Common myeloid progenitor, CD34-positive (primary cell): Measurements from ENCODE around the gene GRK3.

ENCODE experiments used
- CTCF ChIA-PET: fragments of 350-600 bp; sonication (Branson Sonifier 250); formaldehyde crosslinking; loops from one replicate; lab custom pipeline; 2021; ENCODE audit warnings: antibody characterized with exemption; lab: Charles Lee
- POLR2A ChIA-PET: fragments of 350-600 bp; sonication (Branson Sonifier 250); formaldehyde crosslinking; loops from one replicate; lab custom pipeline; 2021; ENCODE audit warnings: antibody characterized with exemption; lab: Charles Lee
- DNase-seq, 3 donors: peaks; one replicate each; pipeline versions ENCODE4 v3.0.0 to v3.0.0-alpha.2; 2013
- H3K27ac ChIP-seq, 2 experiments: 1 replicate in 1 of 2; 2 replicates in 1 of 2; pipeline ENCODE4 v1.7.0; 2013; ENCODE audit warnings: inconsistent platforms in 2 of 2, low read length in 2 of 2, mild to moderate bottlenecking in 2 of 2, low read depth in 1 of 2, moderate library complexity in 1 of 2; ENCODE audit not compliant: severe bottlenecking in 2 of 2, insufficient read depth in 1 of 2, poor library complexity in 1 of 2
- H3K27me3 ChIP-seq, 5 experiments: replicated peaks in 2 of 5; 1 replicate in 3 of 5; 2 replicates in 2 of 5; pipeline versions ENCODE4 v1.6.1 to v1.7.0; 2013; ENCODE audit warnings: low read length in 4 of 5, mild to moderate bottlenecking in 2 of 5, moderate library complexity in 2 of 5, inconsistent platforms in 1 of 5; ENCODE audit not compliant: insufficient read depth in 5 of 5, control insufficient read depth in 4 of 5
- H3K36me3 ChIP-seq, 4 experiments: 1 replicate in 2 of 4; 2 replicates in 2 of 4; pipeline versions ENCODE4 v1.6.1 to v1.7.0; 2013; ENCODE audit warnings: low read length in 3 of 4, control low read depth in 1 of 4, mild to moderate bottlenecking in 1 of 4; ENCODE audit not compliant: control insufficient read depth in 4 of 4, insufficient read depth in 4 of 4
- H3K4me1 ChIP-seq, 4 experiments: 1 replicate in 3 of 4; 2 replicates in 1 of 4; pipeline versions ENCODE4 v1.6.1 to v1.7.1; 2013; ENCODE audit warnings: low read length in 3 of 4, mild to moderate bottlenecking in 3 of 4, control low read depth in 1 of 4, inconsistent platforms in 1 of 4, moderate library complexity in 1 of 4; ENCODE audit not compliant: control insufficient read depth in 4 of 4, insufficient read depth in 4 of 4; ENCODE audit errors: control extremely low read depth in 1 of 4
- H3K4me3 ChIP-seq, 7 experiments: 1 replicate in 4 of 7; 2 replicates in 3 of 7; pipeline versions ENCODE4 v1.5.1 to v1.7.0; 2013; ENCODE audit warnings: mild to moderate bottlenecking in 7 of 7, low read length in 6 of 7, moderate library complexity in 6 of 7, inconsistent platforms in 2 of 7, low read depth in 2 of 7, control low read depth in 1 of 7; ENCODE audit not compliant: insufficient read depth in 4 of 7, control insufficient read depth in 1 of 7; ENCODE audit errors: extremely low read depth in 1 of 7
- H3K9me3 ChIP-seq, 5 experiments: 1 replicate in 4 of 5; 2 replicates in 1 of 5; pipeline versions ENCODE4 v1.6.1 to v1.7.1; 2013; ENCODE audit warnings: low read length in 4 of 5, mild to moderate bottlenecking in 2 of 5, inconsistent platforms in 1 of 5, low read depth in 1 of 5, moderate library complexity in 1 of 5; ENCODE audit not compliant: control insufficient read depth in 4 of 5, insufficient read depth in 2 of 5; ENCODE audit errors: control extremely low read depth in 1 of 5
- WGBS: methylation state at CpG from one replicate; pipeline ENCODE4 v1.1.5; 2013; ENCODE audit not compliant: insufficient coverage; 5-methylcytosine and 5-hydroxymethylcytosine counted together

Gene GRK3

DNA sequence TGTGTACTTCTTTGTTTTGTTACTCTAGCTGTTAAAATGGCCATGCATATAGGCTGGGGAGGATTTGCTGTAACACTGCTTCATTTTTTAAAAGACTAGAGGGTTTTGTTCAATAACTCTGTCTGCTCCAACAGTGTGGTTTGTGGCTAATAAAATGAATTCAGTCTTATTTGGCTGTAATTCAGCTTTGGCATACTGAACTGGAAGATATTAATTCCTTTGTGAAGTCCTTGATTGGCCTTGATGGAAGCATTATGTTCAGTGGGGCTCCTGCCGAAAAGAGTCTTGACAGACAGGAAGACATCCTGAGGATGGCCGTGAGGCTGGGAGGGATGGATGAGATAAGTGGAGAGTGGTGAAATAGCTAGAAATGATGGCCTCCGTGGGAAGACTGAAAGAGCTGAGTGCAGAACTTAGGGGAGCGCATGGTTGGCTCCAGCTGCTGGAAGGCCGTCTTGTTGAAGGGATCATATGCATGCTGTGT, 132.7 kb downstream of the GRK3 start:
- H3K27ac ChIP-seq = no peak overlapping the region
- H3K27me3 ChIP-seq = no peaks in the 10 kb centered on the region
- no peak overlapping the region for H3K4me3 ChIP-seq
- 97% methylated on average over 4 of the region's 5 CpGs for WGBS
- CTCF ChIA-PET = interaction anchor here (1.3 to 4.1 kb wide), 4 partner anchors 10 to 153 kb away, joined by 3 to 22 read pairs (median 3); no protein-coding TSS in a partner anchor
- H3K4me1 ChIP-seq = no peaks in the 10 kb centered on the region
- no peaks in the 10 kb centered on the region for H3K9me3 ChIP-seq
- H3K36me3 ChIP-seq = peaks cover 7 to 38% (median 24%) of the 10 kb centered on the region in 4 experiments
- DNase-seq = no peak
- POLR2A ChIA-PET = no interaction called here

GRCh38 chr22:25697978-25698377, 133.5 kb downstream of the GRK3 start:
- Histone ChIP-seq H3K27me3 (no peaks in the 10 kb centered on the region), H3K36me3 (peaks cover 7 to 35% (median 20%) of the 10 kb centered on the region in 4 experiments), H3K27ac (no peak overlapping the region), H3K4me3 (no peak overlapping the region), H3K9me3 (no peaks in the 10 kb centered on the region), H3K4me1 (no peaks in the 10 kb centered on the region)
- no peak for DNase-seq
- CTCF ChIA-PET = interaction anchor here (0.8 to 4.1 kb wide), 4 partner anchors 9 to 153 kb away, joined by 3 to 22 read pairs (median 3); no protein-coding TSS in a partner anchor
- 100% methylated on average over 2 of the region's 2 CpGs for WGBS
- POLR2A ChIA-PET = no interaction called here

DNA sequence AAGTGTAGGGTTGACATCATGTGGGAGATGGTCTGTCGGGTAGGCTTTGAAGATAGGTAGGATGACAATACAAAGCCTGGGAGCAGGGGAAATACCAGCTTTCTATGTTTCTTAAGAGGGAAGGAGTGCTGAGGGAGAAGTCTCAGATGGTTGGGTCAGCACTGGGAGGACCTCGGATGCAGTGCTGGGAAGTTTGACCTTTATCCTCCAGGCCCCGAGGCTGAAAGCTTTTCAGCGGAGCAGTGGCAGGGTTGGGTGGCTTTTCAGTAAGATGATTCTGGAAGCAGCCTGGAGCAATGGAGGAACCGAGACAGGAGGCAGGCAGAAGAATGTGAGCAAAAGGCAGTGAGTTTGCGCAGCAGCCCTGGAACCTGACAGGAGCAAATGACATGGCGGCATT, 134.0 kb downstream of the GRK3 start:
- CTCF ChIA-PET = interaction anchor here (0.8 to 4.1 kb wide), 2 partner anchors 9 to 154 kb away, joined by 3 to 22 read pairs; no protein-coding TSS in a partner anchor
- DNase-seq = no peak
- no peak overlapping the region for H3K27ac ChIP-seq
- WGBS = 100% methylated on average over 7 of the region's 7 CpGs
- H3K27me3 ChIP-seq = no peaks in the 10 kb centered on the region
- H3K9me3 ChIP-seq = no peaks in the 10 kb centered on the region
- no peaks in the 10 kb centered on the region for H3K4me1 ChIP-seq
- H3K36me3 ChIP-seq = peaks cover 6 to 32% (median 17%) of the 10 kb centered on the region in 4 experiments
- no peak overlapping the region for H3K4me3 ChIP-seq
- POLR2A ChIA-PET = no interaction called here

DNA sequence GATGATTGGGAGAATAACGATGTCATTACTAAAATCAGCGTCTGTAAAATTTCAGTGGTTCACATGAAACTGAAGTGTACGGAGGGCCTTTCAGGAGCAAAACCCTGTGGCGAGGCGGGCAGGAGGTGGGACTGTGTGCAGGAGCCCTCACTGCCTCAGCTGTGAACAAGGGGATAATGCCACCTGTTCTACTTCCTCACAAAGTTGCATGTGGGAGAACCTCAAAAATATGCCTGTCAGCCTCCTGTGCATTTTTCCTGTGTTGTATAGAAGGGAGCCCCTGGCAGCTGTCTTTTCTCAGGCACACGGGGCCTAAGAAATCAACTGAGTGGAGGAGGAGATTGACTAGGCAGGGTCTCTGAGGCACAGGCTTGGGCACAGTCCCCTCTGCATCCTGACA, 134.5 kb downstream of the GRK3 start:
- H3K36me3 ChIP-seq = peaks cover 5 to 32% (median 18%) of the 10 kb centered on the region in 4 experiments
- no peaks in the 10 kb centered on the region for H3K27me3 ChIP-seq
- H3K27ac ChIP-seq = no peak overlapping the region
- DNase-seq = no peak
- no peaks in the 10 kb centered on the region for H3K4me1 ChIP-seq
- WGBS = 95% methylated on average over 6 of the region's 6 CpGs
- ChIA-PET CTCF (interaction anchor here (4.1 kb wide), 1 partner anchor 154 kb away, joined by 22 read pairs; no protein-coding TSS in a partner anchor), POLR2A (no interaction called here)
- H3K4me3 ChIP-seq = no peak overlapping the region
- H3K9me3 ChIP-seq = no peaks in the 10 kb centered on the region

GRCh38 chr22:25701056-25701780, 136.7 kb downstream of the GRK3 start:
- POLR2A ChIA-PET = interaction anchor here (2.0 kb wide), 1 partner anchor 157 kb away, joined by 5 read pairs; no protein-coding TSS in a partner anchor
- no peaks in the 10 kb centered on the region for H3K9me3 ChIP-seq
- no peak overlapping the region for H3K4me3 ChIP-seq
- H3K27ac ChIP-seq = no peak overlapping the region
- H3K27me3 ChIP-seq = no peaks in the 10 kb centered on the region
- CTCF ChIA-PET = interaction anchor here (0.7 to 4.5 kb wide), 11 partner anchors 19 to 499 kb away, joined by 3 to 20 read pairs (median 4); no protein-coding TSS in a partner anchor
- DNase-seq = no peak
- peaks cover 2 to 26% (median 14%) of the 10 kb centered on the region in 4 experiments for H3K36me3 ChIP-seq
- 91% methylated on average over 10 of the region's 13 CpGs for WGBS
- no peaks in the 10 kb centered on the region for H3K4me1 ChIP-seq

DNA sequence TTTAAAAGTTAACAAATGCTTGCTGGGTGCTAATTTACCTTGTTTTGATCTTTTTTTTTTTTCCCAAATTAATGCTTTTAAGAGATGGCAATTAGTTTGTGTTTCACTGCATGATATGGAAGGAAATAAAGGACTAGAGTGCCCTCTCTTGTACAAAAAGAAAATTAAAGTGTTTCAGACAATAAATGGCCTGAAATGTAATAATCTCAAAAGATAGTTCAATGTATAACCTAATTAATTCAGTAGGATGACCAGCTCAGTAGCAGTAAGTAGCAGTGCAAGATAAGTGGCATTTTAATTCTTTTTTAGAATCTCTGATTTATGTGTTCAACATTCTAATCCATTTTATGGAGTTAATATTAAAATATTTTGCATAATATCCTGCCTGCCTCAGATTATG, 137.6 kb downstream of the GRK3 start:
- no peaks in the 10 kb centered on the region for H3K9me3 ChIP-seq
- H3K4me1 ChIP-seq = no peaks in the 10 kb centered on the region
- DNase-seq = peak; percentile 39 to 61 (median 59)
- H3K27me3 ChIP-seq = no peaks in the 10 kb centered on the region
- H3K4me3 ChIP-seq = no peak overlapping the region
- peaks cover 2 to 28% (median 11%) of the 10 kb centered on the region in 4 experiments for H3K36me3 ChIP-seq
- ChIA-PET CTCF (interaction anchor here (0.6 to 4.5 kb wide), 12 partner anchors 11 to 467 kb away, joined by 3 to 20 read pairs (median 4); no protein-coding TSS in a partner anchor), POLR2A (interaction anchor here (2.0 kb wide), 1 partner anchor 158 kb away, joined by 5 read pairs; no protein-coding TSS in a partner anchor)
- no peak overlapping the region for H3K27ac ChIP-seq
